ENCODE results near the gene ROBO1. TPM values are rescaled to one million over a fixed set of nuclear protein-coding genes. Genes with fewer than 3 reads are reported as not detected.

The ROBO1 gene
- total RNA-seq, 1 donor from 2014 or later, result 182 TPM

DNA sequence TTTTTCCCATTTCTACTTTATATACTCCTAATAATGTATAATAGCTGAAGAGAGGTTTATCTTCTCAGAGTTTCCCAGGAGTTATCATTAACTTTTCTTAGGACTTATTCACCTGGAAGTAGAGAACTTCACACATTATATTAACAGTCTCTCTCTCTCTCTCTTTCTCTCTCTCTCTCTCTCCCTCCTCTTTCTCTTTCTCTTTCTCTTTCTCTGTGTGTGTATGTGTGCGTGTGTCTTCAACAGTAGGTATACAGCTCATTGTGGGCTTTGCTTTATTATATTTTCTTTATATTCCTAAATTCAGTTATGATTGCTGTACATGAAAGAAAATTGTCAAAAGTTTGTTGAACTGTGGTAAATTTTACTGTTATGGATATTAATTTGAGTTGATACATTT is 353.8 kb downstream of the ROBO1 start:
- Mint-ChIP-seq H3K4me1 (ENCODE audit: unreplicated experiment) (no peaks in the 10 kb centered on the region), H3K4me3 (no peak overlapping the region), H3K27ac (no peak overlapping the region), H3K27me3 (no peaks in the 10 kb centered on the region), H3K36me3 (no peaks in the 10 kb centered on the region), H3K9me3 (no peaks in the 10 kb centered on the region)
- no peak for DNase-seq (ENCODE audit: extremely low spot score, unreplicated experiment)
- TF ChIP-seq, protein P1, sequence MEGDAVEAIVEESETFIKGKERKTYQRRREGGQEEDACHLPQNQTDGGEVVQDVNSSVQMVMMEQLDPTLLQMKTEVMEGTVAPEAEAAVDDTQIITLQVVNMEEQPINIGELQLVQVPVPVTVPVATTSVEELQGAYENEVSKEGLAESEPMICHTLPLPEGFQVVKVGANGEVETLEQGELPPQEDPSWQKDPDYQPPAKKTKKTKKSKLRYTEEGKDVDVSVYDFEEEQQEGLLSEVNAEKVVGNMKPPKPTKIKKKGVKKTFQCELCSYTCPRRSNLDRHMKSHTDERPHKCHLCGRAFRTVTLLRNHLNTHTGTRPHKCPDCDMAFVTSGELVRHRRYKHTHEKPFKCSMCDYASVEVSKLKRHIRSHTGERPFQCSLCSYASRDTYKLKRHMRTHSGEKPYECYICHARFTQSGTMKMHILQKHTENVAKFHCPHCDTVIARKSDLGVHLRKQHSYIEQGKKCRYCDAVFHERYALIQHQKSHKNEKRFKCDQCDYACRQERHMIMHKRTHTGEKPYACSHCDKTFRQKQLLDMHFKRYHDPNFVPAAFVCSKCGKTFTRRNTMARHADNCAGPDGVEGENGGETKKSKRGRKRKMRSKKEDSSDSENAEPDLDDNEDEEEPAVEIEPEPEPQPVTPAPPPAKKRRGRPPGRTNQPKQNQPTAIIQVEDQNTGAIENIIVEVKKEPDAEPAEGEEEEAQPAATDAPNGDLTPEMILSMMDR (conservative IDR thresholded peaks at IDR 0.05), result no peak

DNA sequence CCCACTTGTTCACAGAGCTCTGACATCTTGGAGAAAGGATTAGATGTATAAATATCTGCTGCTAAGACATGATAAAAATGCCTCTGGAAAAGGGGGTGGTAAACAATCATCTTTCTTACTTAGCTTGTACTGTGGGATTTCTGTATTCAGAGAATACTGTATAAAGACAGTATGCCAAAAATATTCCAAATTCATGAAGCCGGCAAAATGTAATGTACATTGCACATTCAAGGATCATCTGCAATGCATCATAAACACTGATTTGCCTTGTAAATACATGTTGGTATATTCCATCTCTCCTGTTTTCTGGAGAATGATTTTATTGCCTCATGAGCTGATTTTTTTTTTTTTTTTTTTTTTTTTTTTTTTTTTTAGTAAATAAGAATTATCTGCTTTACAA is 355.3 kb downstream of the ROBO1 start:
- no peak overlapping the region for H3K27ac Mint-ChIP-seq
- no peak for DNase-seq (ENCODE audit: extremely low spot score, unreplicated experiment)
- H3K36me3 Mint-ChIP-seq, result no peaks in the 10 kb centered on the region
- H3K9me3 Mint-ChIP-seq, result no peaks in the 10 kb centered on the region
- H3K4me1 Mint-ChIP-seq (ENCODE audit: unreplicated experiment), result no peaks in the 10 kb centered on the region
- H3K27me3 Mint-ChIP-seq, result no peaks in the 10 kb centered on the region
- TF ChIP-seq, protein P1 (conservative IDR thresholded peaks at IDR 0.05), result no peak
- H3K4me3 Mint-ChIP-seq, result no peak overlapping the region

DNA sequence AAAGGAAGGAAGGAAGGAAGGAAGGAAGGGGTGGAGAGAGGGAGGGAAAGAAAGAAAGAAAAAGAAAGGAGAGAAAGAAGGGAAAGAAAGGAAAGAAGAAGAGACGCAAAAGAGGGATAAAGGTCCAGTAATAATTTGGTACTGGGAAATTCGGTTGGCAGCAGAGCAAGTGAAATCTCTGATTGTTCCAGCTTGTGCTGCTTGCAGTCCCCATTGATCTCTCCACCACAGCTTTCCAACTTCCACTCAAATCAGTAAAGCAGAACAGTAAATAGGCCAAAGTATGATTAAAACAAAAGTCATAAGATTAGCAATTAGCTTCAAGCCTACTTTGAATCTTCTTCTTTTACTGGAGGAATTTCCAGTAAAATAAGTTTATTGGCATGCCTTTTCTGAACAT is 357.2 kb downstream of the ROBO1 start:
- Mint-ChIP-seq H3K27ac (no peak overlapping the region), H3K27me3 (no peaks in the 10 kb centered on the region), H3K36me3 (no peaks in the 10 kb centered on the region), H3K4me1 (ENCODE audit: unreplicated experiment) (no peaks in the 10 kb centered on the region), H3K4me3 (no peak overlapping the region), H3K9me3 (no peaks in the 10 kb centered on the region)
- TF ChIP-seq, protein P1 (conservative IDR thresholded peaks at IDR 0.05), result no peak
- DNase-seq (ENCODE audit: extremely low spot score, unreplicated experiment), result no peak

DNA sequence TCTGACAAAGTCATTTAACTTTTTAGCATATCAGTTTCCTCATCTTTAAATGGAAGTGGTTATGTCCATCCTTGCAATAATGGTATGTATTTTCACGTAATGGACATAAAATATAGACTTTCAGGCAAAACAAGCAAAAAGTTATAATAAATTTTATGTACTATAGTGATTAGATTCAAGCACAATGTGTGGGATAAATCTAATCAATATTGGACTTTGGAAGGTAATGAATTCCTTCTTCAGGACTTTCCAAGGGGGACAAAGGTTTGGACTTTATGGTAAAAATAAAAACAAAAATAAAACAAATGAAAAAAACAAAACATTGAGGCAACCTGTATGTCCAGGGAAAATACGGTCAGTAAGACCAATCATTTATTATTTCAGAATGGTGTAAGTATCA is 357.7 kb downstream of the ROBO1 start:
- no peak for DNase-seq (ENCODE audit: extremely low spot score, unreplicated experiment)
- Mint-ChIP-seq H3K4me3 (no peak overlapping the region), H3K27ac (no peak overlapping the region), H3K4me1 (ENCODE audit: unreplicated experiment) (no peaks in the 10 kb centered on the region), H3K27me3 (no peaks in the 10 kb centered on the region), H3K9me3 (no peaks in the 10 kb centered on the region), H3K36me3 (no peaks in the 10 kb centered on the region)
- TF ChIP-seq, protein P1 (conservative IDR thresholded peaks at IDR 0.05), result no peak

DNA sequence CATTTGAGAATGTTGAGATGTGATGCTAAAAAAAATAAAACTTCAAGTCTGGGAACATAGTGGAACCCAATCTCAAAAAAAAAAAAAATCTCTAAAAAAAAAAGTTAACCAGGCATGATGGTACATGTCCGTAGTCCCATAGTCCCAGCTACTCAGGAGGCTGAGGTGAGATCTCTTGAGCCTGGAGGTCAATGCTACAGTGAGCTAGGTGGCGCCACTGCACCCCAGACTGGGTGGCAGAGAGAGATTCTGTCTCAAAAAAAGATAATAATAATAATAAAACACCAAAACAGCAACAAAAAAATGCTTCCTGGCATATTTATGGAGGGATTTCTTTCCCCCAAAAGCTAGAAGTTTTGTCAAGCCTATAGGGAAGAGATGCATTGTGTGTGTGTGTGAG is 361.6 kb downstream of the ROBO1 start:
- Mint-ChIP-seq H3K27me3 (no peaks in the 10 kb centered on the region), H3K9me3 (no peaks in the 10 kb centered on the region), H3K27ac (no peak overlapping the region), H3K36me3 (no peaks in the 10 kb centered on the region), H3K4me1 (ENCODE audit: unreplicated experiment) (no peaks in the 10 kb centered on the region), H3K4me3 (no peak overlapping the region)
- DNase-seq (ENCODE audit: extremely low spot score, unreplicated experiment), result no peak
- TF ChIP-seq, protein P1 (conservative IDR thresholded peaks at IDR 0.05), result no peak

DNA sequence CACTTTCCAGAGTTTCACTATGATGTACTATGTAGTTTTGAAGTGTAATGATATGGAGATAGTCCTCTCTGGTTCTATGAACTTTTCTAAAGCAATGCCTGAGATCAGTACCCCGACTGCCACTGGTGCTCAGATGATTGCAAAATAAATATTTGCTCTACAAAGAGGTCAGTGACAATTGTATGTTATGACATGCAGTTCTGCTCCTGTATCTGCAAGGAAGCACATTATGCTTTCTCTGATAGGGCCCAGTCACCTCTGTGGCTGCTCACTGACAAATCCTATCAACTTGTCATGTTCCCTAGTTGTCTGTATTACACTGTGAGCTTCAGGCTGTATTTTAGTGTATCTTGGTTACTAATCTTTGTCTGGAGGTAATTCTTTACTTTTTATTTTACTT is 362.6 kb downstream of the ROBO1 start:
- H3K4me3 Mint-ChIP-seq, result no peak overlapping the region
- no peaks in the 10 kb centered on the region for H3K4me1 Mint-ChIP-seq (ENCODE audit: unreplicated experiment)
- no peaks in the 10 kb centered on the region for H3K36me3 Mint-ChIP-seq
- no peak overlapping the region for H3K27ac Mint-ChIP-seq
- TF ChIP-seq, protein P1 (conservative IDR thresholded peaks at IDR 0.05), result no peak
- H3K27me3 Mint-ChIP-seq, result no peaks in the 10 kb centered on the region
- H3K9me3 Mint-ChIP-seq, result no peaks in the 10 kb centered on the region
- DNase-seq (ENCODE audit: extremely low spot score, unreplicated experiment), result no peak
